HG02571 (cell line): ENCODE data around the gene PIGU.
A peak's percentile ranks its signal among the peaks of the same experiment; 100 is the strongest.
"Not testable (repeated sequence)": the region's sequence is repeated elsewhere in the genome, so short reads cannot be mapped to it uniquely, and the experiment has no call there.

Experiments used
- ATAC-seq: cut with Tn5 transposase; IDR thresholded peaks from one replicate; pipeline ENCODE4 v1.9.1; 2021; ENCODE audit warnings: mild to moderate bottlenecking, moderate library complexity; ENCODE audit not compliant: unreplicated experiment

PIGU gene

DNA sequence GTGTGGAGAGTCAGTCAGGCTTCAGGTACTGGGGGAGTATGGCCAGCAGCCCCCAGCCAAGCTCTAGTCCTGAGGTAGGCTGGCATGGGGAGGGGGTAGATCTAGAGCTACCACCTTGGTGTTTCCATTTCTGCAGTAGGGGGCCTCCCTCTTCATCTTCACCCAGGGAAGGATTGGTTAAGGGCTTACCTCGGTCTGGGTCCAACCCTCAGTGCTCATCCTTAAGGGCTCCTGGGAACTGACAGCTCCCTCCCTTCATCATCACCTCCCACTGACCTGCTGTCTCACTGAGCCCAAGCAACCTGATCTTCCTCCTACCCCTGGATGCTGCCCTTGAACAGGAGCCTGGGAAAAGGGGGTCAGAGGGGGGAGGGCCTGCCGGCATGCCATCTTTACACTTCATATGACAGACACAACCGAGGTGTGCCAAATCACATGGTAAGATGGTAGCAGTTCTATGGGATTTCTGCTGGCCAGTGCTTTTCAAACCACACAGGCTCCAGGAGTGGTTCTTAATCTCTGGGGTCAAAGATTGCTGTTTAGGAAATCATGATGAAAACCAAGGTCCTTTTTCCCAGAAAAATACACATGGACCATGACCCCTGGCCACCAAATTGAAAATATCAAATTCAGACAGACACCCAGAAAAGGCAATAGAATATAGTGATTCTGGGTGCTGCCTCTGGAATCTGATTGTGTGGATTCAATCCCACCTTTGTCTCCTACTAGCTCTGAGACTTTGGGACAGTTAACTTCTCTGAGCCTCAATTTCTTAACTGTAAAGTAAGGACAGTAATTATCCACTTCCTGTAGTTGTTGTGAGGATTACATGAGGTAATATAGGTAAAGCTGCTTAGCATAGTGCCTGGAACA is 30.3 kb upstream of the PIGU start:
- no peak for ATAC-seq

DNA sequence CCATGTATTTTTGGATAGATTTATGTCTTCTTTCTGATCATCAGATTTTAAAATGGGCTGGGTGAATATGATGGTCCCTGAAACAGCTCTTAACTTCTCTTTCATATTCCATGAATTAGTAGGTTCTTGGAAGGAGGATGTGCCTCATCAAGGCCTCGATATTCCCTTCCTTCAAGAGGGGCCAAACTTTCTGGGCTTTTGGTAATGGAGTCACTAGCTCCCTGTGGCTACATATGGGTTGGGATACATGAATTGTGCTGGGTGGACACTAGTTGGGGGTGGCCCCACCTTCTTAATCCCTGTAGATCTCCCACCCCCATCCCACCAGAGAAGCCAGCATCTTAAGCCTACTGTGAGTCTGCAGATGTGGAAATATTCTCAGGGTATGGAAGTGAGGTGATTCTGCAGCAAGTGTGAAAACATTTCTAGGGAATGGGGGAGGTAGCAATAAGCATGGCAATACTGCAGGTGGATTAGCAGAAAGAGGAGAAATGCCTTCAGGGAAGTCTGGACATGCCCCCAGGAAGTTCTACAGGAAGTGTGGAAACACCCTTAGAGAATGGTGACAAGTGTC is 29.5 kb upstream of the PIGU start:
- ATAC-seq = no peak

DNA sequence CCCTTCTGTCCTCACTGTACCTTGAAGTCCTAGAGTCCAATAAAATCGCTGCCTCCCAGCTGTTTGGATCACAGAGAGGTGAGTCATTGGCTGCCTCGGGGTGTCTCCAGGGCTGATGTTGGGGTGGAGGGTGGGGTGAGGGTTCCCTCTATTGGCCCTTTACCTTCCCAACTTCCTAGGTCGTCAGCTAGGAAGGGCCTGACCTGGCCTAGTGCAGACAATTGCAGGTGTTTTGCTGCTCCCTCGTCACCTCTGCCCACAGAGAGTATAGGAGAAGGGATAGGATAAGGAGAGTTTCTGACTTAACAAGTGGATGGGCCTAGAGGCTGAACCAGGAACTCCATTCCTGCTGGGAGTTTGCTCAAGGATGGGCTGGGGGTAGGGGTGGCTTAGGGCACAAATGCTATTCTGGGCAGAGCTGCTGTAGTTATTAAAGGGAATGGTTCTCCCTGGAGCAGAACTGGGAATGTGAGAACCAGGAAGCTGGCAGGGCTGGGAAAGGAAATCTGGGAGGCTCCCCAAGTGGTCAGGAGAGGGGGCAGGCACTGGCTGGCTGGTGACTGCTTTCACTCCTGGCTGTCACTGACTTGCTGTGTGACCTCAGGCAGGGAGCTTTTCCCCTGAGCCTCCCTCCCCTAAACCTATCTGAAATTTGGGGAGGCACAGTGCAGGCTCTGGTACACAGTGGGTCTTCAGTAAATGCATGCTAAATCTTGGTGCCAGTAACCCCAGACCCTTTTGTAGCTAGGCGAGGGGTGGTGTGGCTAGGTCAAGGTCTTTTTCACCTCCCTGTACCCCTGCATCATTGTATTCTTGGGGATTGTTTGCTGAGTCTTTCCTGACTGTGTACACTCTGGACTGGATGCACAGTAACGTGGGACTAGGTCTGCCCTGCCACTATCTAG is 28.8 kb upstream of the PIGU start:
- ATAC-seq = no peak

DNA sequence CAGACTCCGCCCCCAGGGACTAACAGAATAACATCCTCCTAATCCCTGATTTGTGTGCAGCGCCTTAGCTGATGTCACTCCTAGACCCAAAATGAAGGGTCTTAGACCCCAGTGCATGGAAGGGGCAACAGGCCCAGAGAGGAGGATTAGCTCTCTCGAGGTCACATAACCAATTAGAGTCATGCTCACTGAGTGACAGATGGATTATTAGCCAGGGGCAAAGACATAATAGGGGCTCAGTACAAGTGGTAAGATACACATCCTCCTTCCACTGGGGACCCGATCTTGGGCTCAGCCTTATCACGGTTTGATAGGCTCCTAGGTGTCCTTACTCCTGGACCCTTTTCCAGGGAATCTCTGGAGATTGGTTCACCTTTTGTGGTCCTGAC is 28.1 kb upstream of the PIGU start:
- ATAC-seq = no peak

DNA sequence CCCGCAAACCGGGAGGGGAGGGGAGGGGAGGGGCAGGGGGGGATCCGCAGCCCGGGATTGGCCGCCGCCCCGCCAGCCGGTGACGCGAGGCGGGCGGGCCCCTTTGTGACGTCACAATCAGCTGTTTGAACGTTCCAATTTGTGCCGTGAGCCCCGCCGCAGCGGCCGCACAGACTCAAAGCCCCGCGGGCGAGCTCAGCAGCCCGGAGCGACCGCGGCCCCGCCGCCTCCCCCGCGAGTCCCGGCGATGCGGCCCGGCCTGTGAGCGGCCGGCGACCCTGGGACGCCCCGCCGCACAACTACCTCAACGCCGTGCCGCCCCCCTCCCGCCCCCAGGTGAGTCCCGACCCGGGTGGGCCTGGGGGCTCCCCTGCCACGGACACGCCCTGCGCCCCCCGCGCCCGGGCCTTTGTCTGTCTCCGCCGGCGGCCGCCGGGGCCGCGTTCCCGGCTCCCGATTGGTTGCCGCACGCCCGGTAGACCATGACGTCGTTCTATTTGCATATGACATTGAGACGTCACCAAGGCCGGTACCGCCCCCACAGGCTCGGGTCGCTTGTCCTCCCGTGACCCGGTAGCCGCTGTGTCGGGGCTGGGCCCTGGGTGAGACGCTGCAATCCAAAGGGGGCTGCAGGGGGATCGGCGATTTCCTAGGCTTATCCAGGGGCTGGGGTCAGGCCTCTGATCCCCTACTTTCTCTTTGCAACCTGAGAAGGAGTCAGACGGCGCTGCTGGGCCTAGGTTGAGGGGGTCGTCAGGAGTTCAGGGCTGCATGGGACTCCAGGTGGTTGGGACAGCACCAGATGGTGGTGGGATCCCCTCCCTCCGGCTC is 27.5 kb upstream of the PIGU start, which contains the start of gene TP53INP2:
TP53INP2 (plus strand) TSS at position 168 of the 831 bp plus-strand sequence. CDS start 4,396 bp downstream, outside the sequence.
- peak; percentile 49 for ATAC-seq

DNA sequence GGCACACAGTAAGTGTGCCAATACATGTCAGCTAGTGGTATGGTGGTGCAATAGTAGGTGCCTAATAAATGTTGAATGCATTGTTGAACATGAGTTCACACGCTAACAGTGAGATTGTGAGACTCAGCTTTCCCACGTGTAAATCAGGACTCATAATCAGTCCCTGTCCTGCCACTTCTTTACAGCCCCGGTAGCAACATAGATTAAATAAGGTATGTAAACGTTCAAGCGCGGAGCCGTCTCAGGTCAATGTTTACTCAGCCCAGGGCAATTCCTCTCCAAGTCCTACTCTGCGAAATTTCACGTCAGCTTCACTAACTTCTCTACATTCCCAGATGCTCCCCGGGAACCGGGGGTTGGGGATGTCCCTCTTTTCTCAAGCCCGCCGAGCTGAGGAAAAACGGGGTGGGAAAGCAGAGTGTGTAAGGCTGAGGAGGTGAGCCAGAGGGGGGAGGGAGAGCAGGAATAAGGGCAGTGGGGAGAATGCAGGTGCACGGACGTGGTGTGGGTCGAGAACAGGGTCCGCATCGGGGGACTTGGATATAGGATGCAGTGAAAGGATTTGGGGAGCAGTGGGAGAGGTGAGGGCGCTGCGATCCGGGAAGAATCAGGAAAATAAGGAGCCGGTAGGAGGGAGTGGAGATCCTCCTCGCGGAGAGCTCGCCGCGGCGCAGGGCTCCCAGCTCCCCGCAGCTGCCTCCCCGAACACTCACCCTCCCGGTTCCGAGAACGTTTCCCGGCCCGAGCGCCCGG is 26.7 kb upstream of the PIGU start:
- ATAC-seq = no peak

DNA sequence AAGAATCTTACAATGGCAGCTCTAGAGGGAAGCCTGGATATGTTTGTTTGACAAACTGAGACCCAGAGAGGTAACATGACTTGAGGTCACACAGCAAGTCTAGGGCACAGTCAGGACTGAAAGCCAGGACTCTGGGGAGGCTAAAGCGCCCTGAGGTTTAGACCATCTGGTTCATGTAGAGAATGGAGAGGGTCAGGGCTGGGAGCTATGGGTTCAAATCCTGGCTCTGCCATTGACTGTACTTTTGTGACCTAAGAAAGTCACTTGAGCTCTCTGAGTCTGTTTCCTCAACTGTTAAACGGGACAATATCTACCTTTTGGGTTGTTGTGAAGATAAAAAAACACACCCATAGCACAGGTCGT is 26.1 kb upstream of the PIGU start:
- no peak for ATAC-seq

DNA sequence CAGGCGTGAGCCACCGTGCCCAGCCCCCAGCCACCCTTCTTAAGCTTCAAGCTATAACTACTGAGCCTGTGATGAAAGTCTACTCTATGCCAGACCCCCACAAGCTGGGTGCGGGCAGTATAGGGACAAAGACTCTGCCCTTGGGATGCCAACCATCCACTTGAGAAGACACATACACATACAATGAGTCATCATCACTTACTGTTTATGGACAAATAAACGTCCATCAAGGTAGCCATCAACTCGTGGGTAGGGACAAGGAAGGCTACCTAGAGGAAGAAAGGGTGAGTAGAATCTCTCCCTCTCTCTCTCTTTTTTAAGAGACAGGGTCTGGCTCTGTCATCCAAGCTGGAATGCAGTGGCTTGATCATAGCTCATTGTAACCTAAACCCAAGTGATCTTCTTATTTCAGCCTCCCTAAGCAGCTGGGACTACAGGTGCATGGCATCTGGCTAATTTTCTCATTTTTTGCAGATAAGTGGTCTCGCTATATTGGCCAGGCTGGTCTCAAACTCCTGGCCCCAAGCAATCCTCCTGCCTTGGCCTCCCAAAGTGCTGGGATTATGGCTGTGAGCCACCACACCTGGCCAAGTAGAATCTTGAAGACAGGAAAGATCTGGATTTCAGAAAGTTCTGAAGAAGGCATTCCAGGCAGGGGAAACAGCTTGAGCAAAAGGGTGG is 24.7 kb upstream of the PIGU start:
- no peak for ATAC-seq

DNA sequence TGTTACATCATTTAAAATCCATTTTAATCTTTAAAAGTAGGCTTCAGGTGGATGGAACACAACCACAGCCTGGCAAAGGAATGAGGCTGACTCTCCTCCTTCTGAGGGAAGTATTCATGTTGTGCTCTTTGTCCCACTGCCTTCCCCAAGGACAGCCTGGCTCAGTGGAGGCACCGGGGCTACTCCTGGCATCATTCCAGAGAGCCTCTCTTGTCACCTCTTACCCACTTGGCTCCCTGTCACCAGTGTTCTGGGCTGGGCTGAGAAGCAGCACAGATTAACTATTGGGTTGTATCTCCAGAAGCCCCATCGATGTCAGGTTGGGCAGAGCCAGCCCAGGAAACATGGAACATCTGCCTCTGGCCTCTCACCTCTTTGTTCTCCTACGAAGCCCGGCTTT is 16.5 kb upstream of the PIGU start:
- no peak for ATAC-seq

DNA sequence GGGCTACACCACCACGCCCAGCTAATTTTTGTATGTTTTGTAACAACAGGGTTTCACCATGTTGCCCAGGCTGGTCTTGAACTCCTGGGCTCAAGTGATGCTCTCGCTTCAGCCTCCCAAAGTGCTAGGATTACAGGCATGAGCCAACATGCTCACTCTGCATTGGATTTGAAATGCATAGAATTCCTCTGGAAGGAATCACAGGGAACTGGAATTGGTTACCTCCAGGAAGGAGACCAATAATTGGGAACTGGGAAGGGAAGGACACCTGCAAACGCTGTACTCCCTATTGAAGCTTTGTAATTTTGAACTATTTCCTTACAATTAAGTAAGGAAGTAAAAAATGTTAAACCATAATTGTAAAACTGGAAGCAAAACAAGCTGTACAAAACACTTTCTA is 14.9 kb upstream of the PIGU start:
- no peak for ATAC-seq

DNA sequence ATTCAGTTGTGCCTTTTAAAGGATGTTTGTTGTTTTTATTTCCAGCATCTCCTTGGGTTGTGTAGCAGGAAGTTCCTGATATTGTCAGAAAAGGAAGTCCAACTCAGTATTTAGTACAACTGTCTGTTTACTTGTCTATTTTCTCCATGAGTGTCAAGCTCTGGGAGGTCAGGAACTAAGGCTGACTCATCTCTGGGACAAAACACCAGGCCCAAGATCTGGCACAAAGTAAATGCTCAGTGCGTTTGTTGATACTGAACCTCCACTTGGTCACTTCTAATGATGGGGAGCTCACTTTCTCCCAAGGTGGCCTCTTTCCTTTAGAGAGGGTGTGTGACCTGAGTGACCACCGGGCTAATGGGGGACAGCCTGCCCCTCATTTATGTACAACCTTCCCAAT is 12.6 kb upstream of the PIGU start:
- ATAC-seq = no peak

DNA sequence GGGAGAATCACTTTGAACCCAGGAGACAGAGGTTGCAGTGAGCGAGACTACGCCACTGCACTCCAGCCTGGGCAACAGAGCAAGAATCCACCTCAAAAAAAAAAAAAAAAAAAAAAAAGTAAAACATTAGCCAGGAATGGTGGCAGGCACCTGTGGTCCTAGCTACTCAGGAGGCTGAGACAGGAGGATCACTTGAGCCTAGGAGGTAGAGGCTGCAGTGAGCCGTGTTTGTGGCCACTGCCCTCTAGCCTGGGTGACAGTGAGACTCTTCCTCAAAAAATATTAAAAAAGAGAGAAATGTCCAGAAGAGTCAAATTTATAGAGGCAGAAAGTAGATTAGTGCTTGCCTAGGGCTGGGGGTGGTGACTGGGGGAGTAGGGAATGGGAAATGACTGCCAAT is 6.8 kb upstream of the PIGU start:
- no peak for ATAC-seq

DNA sequence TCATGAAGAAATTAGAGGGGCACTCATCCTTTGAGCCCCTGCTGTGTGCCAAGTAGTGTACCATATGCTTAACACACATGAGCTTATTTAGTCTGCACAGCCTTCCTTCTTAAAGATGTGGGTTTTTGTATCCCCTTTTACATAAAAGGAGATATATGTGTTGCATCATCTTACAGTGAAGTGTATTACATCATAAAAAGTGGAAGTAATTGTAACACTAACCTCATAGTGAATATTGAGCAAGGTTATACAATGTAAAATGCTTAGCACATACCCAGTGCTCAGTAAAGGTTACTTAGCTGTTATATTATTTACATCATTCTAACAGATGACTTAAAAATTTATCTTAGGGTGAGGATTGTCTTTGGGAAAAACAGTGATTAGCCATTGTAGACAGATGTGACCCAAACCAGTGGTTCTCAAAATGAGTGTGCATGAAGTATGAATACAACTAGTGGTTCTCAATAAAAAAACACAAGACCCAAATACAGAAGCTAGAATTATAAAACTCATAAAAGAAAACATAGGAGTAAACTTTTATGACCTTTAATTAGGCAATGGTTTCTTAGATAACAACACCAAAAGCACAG is 3.8 kb upstream of the PIGU start:
- no peak for ATAC-seq

DNA sequence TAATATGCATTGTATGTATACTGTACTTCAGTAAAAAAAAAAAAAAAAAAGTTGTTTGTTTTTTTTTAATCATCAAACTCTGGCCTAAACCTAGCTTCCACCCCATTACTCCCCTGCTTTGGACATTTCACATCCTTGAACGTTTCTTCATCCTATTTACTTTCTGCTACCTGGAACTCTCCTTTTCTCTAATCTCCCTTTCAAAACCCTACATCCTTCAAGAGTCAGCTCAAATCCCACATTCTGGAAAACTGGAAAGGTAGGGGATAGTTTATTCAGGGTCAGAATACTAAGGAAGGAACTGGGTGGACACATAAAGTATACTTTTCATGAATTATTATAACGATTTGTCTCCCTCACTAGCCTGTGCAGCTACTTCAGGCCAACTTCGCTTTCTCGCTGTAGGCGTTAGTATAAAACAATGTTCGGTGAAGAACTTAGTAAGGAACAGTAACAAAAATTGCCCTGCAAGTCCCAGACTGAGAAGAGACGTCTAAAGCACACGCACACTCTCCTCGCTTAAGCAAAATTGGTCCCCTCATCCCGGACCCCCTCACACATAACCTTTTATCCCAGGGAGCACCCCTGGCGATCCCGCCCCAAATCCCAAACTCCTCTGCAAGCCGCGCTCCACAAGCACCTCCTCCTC is 775 bp downstream of the PIGU start:
- no peak for ATAC-seq

DNA sequence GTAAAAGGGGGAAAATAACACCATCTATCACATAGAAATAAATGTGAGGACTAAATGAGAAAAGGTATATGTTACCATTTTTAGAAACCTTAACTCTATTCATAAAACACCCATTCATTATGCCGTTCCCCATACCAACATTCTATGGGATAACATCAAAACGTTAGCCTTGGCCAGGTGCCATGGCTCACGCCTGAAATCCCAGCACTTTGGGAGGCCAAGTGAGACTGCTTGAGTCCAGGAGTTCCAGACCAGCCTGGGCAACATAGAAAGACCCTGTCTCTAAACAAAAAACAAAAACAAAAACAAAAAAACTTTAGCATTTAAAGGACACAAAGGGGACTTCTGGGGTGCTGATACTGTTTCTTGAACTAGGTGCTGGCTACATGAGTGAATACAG is 1.3 kb downstream of the PIGU start:
- ATAC-seq = no peak

DNA sequence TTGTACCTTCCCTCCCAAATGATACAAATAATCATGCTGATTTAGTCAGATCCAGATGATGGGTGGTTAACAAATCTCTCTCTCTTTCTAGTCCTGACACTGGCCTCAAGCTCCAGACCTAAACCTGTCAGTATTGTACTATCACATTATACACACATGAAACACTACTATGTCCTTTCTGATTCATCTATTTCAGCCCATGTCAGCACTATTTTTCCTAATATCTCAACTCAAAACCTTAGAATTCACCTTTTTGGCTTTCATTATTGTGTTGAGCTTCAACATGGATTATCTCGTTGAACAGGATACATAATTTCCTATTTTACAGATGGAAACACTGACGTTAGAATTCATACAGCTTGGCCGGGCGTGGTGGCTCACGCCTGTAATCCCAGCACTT is 3.5 kb downstream of the PIGU start:
- ATAC-seq = no peak

DNA sequence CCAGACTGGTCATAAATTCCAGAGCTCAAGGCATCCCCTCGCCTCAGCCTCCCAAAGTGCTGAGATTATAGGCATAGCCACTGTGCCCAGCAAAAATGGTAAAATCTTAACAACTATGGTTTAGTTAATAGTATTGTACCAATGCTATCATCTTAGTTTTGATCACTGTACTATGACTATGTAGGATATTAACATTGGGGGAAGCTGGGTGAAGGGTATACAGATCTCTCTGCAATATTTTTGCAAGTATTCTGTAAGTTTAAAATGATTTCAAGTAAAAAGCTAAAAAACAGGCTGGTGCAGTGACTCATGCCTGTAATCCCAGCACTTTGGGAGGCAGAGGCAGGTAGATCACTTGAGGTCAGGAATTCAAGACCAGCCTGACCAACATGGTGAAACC is 7.8 kb downstream of the PIGU start:
- ATAC-seq = no peak

DNA sequence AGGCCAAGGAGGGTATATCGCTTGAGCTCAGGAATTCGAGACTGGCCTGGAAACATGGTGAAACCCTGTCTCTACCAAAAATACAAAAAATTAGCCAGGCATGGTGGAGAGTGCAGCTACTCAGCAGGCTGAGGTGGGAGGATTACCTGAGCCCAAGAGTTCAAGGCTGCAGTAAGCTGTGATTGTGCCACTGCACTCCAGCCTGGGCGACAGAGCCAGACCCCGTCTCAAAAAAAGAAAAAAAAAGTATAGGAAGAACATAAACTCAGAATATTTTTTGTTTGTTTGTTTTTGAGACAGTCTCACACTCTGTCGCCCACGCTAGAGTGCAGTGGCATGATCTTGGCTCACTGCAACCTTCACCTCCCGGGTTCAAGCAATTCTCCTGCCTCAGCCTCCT is 12.1 kb downstream of the PIGU start:
- ATAC-seq = not testable (repeated sequence)
